Inferior parietal cortex (tissue), 1 donor: ENCODE results near the gene FAM83G.
"Not testable (repeated sequence)": the region's sequence is repeated elsewhere in the genome, so short reads cannot be mapped to it uniquely, and the experiment has no call there.

Source experiments
- DNase-seq: peaks from one replicate; pipeline ENCODE4 v3.0.0-alpha.2; 2016; ENCODE audit errors: extremely low spot score

FAM83G gene

GRCh38 chr17:19004421-19005136 lies at the start of gene FAM83G:
Gene FAM83G (minus strand): TSS chr17:19004764. CDS start chr17:19004041, 723 bp downstream.
- no peak for DNase-seq

- DNase-seq: not testable (repeated sequence)
Observed at GRCh38 chr17:19048826-19049225, 44.3 kb upstream of the FAM83G start.

- not testable (repeated sequence) for DNase-seq
Observed at GRCh38 chr17:19047510-19047909, 42.9 kb upstream of the FAM83G start.

GRCh38 chr17:19046782-19047375 lies 42.3 kb upstream of the FAM83G start, which contains the start of gene GRAP:
Gene GRAP (minus strand): TSS chr17:19046957. CDS start chr17:19046926, 31 bp downstream.
- not testable (repeated sequence) for DNase-seq

GRCh38 chr17:19044643-19045042 lies 40.1 kb upstream of the FAM83G start:
- DNase-seq: not testable (repeated sequence)

- DNase-seq: not testable (repeated sequence)
Observed at GRCh38 chr17:19043032-19043431, 38.5 kb upstream of the FAM83G start.

- DNase-seq: not testable (repeated sequence)
Observed at GRCh38 chr17:19042369-19042768, 37.8 kb upstream of the FAM83G start.

- not testable (repeated sequence) for DNase-seq
Observed at GRCh38 chr17:19041871-19042270, 37.3 kb upstream of the FAM83G start.

GRCh38 chr17:19040350-19040749 lies 35.8 kb upstream of the FAM83G start:
- not testable (repeated sequence) for DNase-seq

GRCh38 chr17:19038730-19039129 lies 34.2 kb upstream of the FAM83G start:
- DNase-seq: not testable (repeated sequence)

GRCh38 chr17:19038007-19038406 lies 33.4 kb upstream of the FAM83G start:
- DNase-seq: not testable (repeated sequence)

- not testable (repeated sequence) for DNase-seq
Observed at GRCh38 chr17:19037547-19037946, 33.0 kb upstream of the FAM83G start.

- not testable (repeated sequence) for DNase-seq
Observed at GRCh38 chr17:19036186-19036585, 31.6 kb upstream of the FAM83G start.

GRCh38 chr17:19032377-19032988 lies 27.9 kb upstream of the FAM83G start:
- DNase-seq: not testable (repeated sequence)

- not testable (repeated sequence) for DNase-seq
Observed at GRCh38 chr17:19031729-19032128, 27.2 kb upstream of the FAM83G start.

GRCh38 chr17:19030771-19031449 lies 26.3 kb upstream of the FAM83G start:
- not testable (repeated sequence) for DNase-seq

- not testable (repeated sequence) for DNase-seq
Observed at GRCh38 chr17:19029740-19030139, 25.2 kb upstream of the FAM83G start.

- not testable (repeated sequence) for DNase-seq
Observed at GRCh38 chr17:19028671-19029070, 24.1 kb upstream of the FAM83G start.

GRCh38 chr17:19024101-19025078 lies 19.8 kb upstream of the FAM83G start:
- DNase-seq: no peak

- DNase-seq: no peak
Observed at GRCh38 chr17:19023209-19023999, 18.8 kb upstream of the FAM83G start.
